CD4-positive, alpha-beta T cell treated with Interleukin-6 at 100 ng/mL for 8 hours (primary cell): ENCODE data around the gene ADGRD2.

Source experiments
- DNase-seq: peaks from one replicate; pipeline ENCODE4 v3.0.0-alpha.2; 2020; ENCODE audit warnings: mixed read lengths, low spot score

Gene ADGRD2

DNA sequence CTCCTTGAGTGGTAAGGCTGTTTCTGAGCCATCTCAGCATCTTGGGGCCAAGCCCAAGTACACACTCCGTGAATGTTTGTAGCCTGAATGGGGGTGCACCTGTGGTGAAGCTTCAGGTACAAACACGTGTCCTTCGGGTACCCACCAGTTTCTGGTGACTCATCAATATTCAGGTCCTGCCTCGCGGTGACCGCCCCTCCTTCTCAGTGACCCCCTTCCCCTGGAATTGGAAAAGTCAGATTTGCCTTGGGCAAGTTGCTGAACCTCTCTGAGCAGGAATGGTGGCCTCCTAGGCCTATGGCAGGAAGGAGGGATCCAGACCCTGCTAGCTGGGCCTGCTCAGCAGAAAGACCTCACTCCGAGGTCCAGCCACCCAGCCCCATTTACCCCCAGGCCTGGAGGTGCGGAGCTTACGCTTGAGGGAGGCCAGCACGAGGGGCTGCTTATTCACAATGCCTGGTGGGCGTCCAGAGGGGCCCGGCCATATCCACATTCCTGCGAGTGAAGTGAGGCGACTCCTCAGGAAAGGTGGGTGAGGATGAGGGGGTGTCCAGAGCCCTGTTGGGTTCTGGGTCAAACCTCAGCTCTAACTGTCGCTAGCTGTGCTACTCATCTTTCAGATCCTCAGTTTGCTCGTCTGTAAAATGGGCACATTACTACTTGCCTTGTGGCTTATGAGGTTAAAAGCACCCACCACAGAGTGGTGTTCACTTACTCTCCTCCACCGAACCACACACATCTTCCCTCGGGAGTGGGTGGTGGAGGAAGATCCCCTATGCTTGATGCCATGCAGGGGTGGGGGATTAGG lies 7.0 kb downstream of the ADGRD2 start:
- DNase-seq = no peak

DNA sequence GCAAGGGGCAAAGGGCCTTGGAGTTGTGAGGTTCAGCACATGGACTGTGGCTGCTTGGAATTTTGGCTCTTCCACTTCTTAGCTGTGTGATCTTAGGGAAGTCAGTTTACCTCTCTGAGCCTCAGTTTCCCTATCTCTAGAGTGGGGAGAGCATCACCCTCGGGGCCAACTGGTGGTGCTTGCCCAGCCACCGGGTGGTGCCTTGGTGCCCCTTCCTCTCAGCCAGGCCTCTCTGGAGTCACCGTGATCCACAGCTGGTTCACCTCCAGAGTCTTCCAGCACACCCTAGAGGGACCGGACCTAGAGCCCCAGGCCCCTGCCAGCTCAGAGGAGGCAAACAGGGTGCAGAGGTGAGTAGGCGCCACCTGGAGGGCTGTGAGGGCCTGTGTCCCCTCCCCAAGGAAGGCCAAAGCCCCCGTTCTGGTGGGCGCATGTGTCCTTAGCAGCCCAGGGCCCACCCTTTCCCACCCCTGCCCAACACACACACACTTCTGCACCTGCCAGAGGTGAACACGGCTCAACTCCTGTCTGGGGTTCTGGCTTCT lies 7.7 kb downstream of the ADGRD2 start:
- DNase-seq = no peak

DNA sequence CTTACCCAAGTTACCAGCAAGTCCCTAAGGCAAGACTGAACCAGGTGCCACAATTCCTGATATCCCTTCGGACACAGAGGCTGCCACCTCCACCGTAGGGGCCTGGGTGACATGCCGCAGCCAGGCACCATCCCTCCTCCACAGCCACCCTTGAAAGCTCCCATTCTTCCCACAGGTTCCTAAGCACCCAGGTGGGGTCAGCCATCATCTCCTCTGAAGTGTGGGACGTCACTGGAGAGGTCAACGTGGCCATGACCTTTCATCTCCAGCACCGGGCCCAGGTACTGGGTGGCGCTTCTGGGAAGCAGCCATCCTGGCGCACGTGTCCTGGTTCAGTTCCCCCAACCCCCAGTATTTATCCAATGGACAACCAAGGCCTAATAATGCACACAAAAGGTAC lies 8.2 kb downstream of the ADGRD2 start:
- DNase-seq = no peak

DNA sequence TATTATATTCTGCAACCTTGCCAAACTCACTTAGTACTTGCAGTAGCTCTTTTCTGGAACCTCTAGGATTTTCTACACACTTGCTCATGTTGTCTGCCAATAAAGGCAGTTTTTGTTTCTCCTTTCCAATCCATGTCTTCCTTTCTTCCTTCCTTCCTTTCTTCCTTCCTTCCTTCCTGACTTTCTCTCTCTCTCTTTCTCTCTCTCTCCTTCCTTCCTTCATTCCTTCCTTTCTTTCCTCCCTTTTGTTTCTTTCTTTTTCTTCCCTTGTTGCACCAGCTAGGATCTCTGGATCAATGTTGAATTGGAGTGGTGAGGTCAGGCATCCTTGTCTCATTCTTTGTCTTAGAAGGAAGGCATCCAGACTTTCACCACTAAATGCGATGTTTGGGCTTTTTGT lies 12.5 kb downstream of the ADGRD2 start:
- no peak for DNase-seq

DNA sequence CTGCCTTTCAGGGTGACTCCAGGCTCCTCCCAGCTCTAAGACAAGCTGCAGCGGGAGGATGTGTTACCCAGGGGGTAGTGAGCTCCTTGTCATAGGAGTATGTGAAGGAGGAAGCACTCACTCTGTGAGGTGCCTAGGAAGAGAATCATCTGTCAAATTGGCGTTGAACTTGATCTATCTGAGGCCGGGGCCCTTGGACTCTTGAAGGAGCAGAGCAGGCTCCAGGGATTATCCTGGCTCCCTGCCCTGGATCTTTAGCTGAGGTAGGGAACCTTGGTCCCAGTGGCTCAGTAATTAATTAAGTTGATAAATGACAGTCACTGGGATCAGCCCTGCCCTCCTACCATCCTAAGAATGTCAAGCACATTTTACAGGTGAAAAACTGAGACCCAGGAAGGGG lies 15.5 kb downstream of the ADGRD2 start:
- no peak for DNase-seq

GRCh38 chr9:124467410-124468060 lies 17.3 kb downstream of the ADGRD2 start:
- DNase-seq = no peak

- no peak for DNase-seq
These were observed 17.9 kb downstream of the ADGRD2 start for GRCh38 chr9:124468061-124468740.

- DNase-seq = no peak
These were observed 19.0 kb downstream of the ADGRD2 start for GRCh38 chr9:124469011-124469832.

- DNase-seq = no peak
These were observed 20.1 kb downstream of the ADGRD2 start for GRCh38 chr9:124470306-124470705.

GRCh38 chr9:124470726-124471125 lies 20.5 kb downstream of the ADGRD2 start:
- no peak for DNase-seq

GRCh38 chr9:124471761-124472160 lies 21.5 kb downstream of the ADGRD2 start:
- DNase-seq = no peak

GRCh38 chr9:124472770-124473169 lies 22.5 kb downstream of the ADGRD2 start:
- DNase-seq = no peak

- no peak for DNase-seq
These were observed 23.1 kb downstream of the ADGRD2 start for GRCh38 chr9:124473310-124473709.

GRCh38 chr9:124474151-124474550 lies 23.9 kb downstream of the ADGRD2 start:
- no peak for DNase-seq

- DNase-seq = no peak
These were observed 25.1 kb downstream of the ADGRD2 start for GRCh38 chr9:124475158-124475867.

DNA sequence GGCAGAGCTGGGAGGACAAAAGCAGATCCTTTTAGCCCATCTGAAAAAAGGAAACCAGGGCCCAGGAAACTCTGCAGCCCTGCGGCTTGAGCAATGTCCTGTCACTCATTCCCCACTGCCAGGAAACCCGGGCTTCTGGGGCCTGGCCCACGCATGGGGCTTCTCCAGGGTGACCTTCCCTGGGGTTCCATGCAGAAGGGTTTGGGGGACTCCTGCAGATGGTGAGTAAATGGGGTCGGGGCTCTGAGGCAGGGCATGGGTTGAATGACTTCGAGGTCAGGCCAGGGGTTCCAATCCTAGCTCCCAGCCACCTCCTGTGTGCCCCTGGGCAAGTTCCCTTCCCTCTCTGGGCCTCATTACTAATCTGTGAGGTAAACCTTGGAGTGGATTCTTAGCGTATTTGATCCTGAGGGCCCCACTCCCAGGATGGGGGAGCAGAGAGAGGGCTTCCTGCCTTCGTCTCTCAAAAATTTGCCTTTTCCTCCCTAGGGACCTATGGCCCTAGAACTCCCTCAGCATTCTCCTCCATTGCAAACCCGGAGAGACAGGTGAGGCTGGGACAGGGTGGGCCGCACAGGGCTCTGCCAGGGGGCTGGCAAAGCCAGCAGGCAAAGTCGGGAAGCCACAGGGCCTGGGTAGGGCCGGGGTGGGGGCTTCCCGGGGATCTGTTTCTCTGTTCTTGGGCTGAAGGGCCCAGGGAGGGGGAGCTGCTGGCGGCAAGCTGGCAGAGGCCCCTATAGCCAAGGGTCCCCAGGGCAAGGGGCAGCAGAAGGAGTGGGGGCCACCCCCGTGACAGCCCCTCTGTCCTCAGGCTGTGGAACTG lies 25.8 kb downstream of the ADGRD2 start:
- no peak for DNase-seq

- no peak for DNase-seq
These were observed 27.0 kb downstream of the ADGRD2 start for GRCh38 chr9:124477211-124477647.

DNA sequence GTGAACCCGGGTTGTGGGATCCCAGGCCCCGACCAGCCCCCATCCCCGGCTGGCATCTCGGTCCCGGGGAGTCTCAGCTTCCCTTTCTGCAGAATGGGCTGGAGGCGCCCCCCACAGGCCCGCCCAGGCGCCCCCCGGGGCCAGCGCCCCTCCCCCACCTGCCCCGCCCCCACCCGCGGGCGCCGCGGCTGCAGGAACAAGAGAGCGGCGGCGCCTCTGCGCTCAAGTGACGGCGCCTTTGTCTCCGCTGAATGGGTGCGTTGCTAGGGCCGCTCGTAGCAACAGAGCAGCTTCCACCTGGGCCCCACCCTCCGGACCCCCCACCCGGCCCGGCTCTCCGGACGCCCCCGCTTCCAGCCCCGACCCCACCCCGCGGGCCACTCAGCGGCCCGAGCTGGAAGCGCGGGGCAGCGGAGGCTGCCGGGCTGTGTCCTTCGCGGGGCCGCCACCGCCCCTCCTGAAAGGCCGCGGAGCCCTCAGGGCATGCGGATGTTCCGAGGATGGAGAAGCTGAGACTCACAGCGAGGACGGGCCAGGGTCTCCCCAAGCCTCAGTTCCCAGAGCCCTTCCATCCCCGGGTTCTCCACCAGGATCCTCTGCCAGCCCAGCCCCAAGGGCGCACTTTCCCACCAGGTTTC lies 27.5 kb downstream of the ADGRD2 start:
- DNase-seq = no peak

GRCh38 chr9:124478354-124478753 lies 28.1 kb downstream of the ADGRD2 start:
- no peak for DNase-seq

DNA sequence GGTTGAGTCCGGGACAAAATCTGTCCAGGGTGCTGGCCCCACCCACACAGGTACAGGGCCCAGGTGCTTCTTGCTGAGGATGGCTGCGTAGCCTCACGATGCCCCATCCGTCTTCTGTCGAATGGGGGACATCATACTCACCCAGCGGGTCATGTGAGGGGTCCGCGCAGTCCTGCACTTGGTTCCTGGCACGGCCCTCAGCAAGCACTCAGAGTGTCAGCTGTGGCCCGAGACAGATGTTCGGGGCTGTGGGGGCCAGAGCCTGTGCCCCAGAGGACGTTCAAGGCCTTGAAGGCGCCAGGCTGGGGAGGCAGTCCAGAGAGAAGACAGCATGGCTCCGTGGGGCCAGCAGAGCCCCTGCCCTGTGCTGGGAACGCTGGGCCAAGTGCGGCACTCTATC lies 29.1 kb downstream of the ADGRD2 start:
- no peak for DNase-seq
